Neural progenitor cell (in vitro differentiated cells): ENCODE data around the gene KCNC1. TPM values are rescaled to one million over a fixed set of nuclear protein-coding genes. Genes with fewer than 3 reads are reported as not detected.

Experiments
- DNase-seq: peaks from one replicate; pipeline ENCODE4 v3.0.0-alpha.2; 2016; ENCODE audit warnings: low spot score
- H2AFZ ChIP-seq: fragments of 200-600 bp; sonication (generic); replicated peaks from 2 replicates; pipeline ENCODE4 v1.6.1; 2016; ENCODE audit warnings: antibody characterized with exemption
- H3F3A ChIP-seq: fragments of 200-600 bp; sonication (generic); 2 replicates; pipeline ENCODE4 v1.6.1; 2016; ENCODE audit warnings: antibody characterized with exemption, low read depth
- H3K27ac ChIP-seq: fragments of 200-600 bp; sonication (generic); 2 replicates; pipeline ENCODE4 v1.5.1; 2016; ENCODE audit warnings: mild to moderate bottlenecking
- H3K27me3 ChIP-seq: fragments of 200-600 bp; sonication (generic); 2 replicates; pipeline ENCODE4 v1.6.1; 2016; ENCODE audit warnings: mild to moderate bottlenecking, moderate library complexity
- H3K36me3 ChIP-seq: fragments of 200-600 bp; sonication (generic); 2 replicates; pipeline ENCODE4 v1.5.1; 2016
- H3K4me1 ChIP-seq: fragments of 200-600 bp; sonication (generic); 2 replicates; pipeline ENCODE4 v1.6.1; 2016; ENCODE audit warnings: mixed run types
- H3K4me2 ChIP-seq: fragments of 200-600 bp; sonication (generic); 2 replicates; pipeline ENCODE4 v1.6.1; 2016
- H3K4me3 ChIP-seq: fragments of 200-600 bp; sonication (generic); 2 replicates; pipeline ENCODE4 v1.5.1; 2016
- H3K79me2 ChIP-seq: fragments of 200-600 bp; sonication (generic); 2 replicates; pipeline ENCODE4 v1.6.1; 2016; ENCODE audit warnings: low read depth
- H3K9ac ChIP-seq: fragments of 200-600 bp; sonication (generic); 2 replicates; pipeline ENCODE4 v1.6.1; 2016
- H3K9me3 ChIP-seq: fragments of 200-600 bp; sonication (generic); 2 replicates; pipeline ENCODE4 v1.5.1; 2016; ENCODE audit warnings: low read depth
- H4K20me1 ChIP-seq: fragments of 200-600 bp; sonication (generic); 2 replicates; pipeline ENCODE4 v1.6.1; 2016; ENCODE audit warnings: low read depth
- H3K27ac Mint-ChIP-seq: 3 replicates; pipeline ENCODE4 v1.8.0; 2021; ENCODE audit warnings: mixed read lengths
- H3K27me3 Mint-ChIP-seq: 2 replicates; pipeline ENCODE4 v1.8.0; 2022; ENCODE audit warnings: low read depth, mild to moderate bottlenecking, inconsistent platforms, moderate library complexity, mixed read lengths; ENCODE audit not compliant: insufficient read depth
- H3K36me3 Mint-ChIP-seq: 3 replicates; pipeline ENCODE4 v1.8.0; 2021; ENCODE audit warnings: mixed read lengths
- H3K4me1 Mint-ChIP-seq: 3 replicates; pipeline ENCODE4 v1.8.0; 2021; ENCODE audit warnings: mixed read lengths
- H3K4me3 Mint-ChIP-seq: 3 replicates; pipeline ENCODE4 v1.8.0; 2021; ENCODE audit warnings: mild to moderate bottlenecking, moderate library complexity, mixed read lengths
- H3K9me3 Mint-ChIP-seq: 3 replicates; pipeline ENCODE4 v1.8.0; 2020; ENCODE audit warnings: mixed read lengths
- CTCF ChIP-seq: fragments of 200-600 bp; sonication (generic); IDR thresholded peaks from 2 replicates; pipeline ENCODE4 v1.5.1; 2017; ENCODE audit warnings: antibody characterized with exemption, mild to moderate bottlenecking
- EZH2 ChIP-seq: fragments of 200-600 bp; sonication (generic); IDR thresholded peaks from 2 replicates; pipeline ENCODE4 v1.6.1; 2017; ENCODE audit warnings: antibody characterized with exemption, mild to moderate bottlenecking, moderate library complexity
- EZH2phosphoT487 ChIP-seq: fragments of 200-600 bp; sonication (generic); IDR thresholded peaks from 2 replicates; pipeline ENCODE4 v1.6.1; 2017; ENCODE audit warnings: antibody characterized with exemption
- total RNA-seq: library from RNA; depleted of rRNA; stranded (reverse); fragments of >200 nt; gene quantifications from 2 replicates; pipeline ENCODE4 v1.2.3, GENCODE V29; 2015; ENCODE audit warnings: low replicate concordance

The KCNC1 gene
- total RNA-seq, 1 donor from 2014 or later: 0.04 TPM

DNA sequence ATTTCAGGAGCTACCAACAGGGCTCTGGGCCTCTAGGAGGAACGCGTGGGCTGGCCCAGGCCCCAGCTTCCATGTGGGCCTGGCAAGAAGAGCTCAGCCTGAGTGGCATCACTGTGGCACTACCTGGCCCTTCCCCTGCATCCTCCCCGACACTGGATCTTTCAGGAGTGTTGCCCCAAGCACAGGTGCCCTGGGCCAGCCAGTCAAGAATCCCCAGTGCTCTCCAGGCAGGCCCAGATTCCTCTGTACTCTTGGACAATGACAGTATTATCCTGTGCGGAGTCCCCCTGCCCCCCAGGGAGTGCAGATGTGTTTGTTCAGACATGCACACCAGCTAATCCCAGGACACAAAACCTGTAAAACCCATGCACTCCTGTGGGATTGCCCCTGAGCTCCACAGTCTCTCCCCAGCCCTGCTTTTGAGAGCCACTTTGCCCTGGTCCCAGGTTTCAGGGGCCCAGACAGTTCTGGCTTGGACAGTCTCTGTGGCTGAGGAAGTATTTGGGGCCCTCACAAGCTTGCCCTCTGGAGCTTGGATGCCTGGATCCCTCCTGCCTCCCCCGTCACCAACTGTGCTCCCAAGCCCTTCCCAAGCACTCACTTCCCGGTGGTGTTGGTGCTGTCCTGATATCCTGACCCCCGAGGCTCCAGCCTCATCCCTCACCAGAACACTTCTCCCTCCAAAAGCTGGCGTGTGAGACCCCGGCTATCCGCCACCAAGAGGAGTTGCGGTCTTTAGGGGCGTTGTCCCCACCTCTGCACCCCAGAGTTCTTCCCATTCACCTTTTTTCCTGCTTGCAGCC is 39.9 kb downstream of the KCNC1 start:
- no peak overlapping the region for H3K4me3 Mint-ChIP-seq
- peaks cover 22% of the 10 kb centered on the region for H3K27me3 Mint-ChIP-seq
- peaks cover 30% of the 10 kb centered on the region for H3K4me1 ChIP-seq
- H2AFZ ChIP-seq: no peak overlapping the region
- H3K27me3 ChIP-seq: no peaks in the 10 kb centered on the region
- no peaks in the 10 kb centered on the region for H3K9me3 Mint-ChIP-seq
- H3K9ac ChIP-seq: no peak overlapping the region
- H4K20me1 ChIP-seq: no peaks in the 10 kb centered on the region
- no peak overlapping the region for H3K4me3 ChIP-seq
- peak; percentile 89 for DNase-seq
- no peaks in the 10 kb centered on the region for H3F3A ChIP-seq
- TF ChIP-seq EZH2phosphoT487 (peak; percentile 36), CTCF (no peak)
- no peaks in the 10 kb centered on the region for H3K79me2 ChIP-seq
- H3K36me3 Mint-ChIP-seq: peaks cover 14% of the 10 kb centered on the region
- peaks cover 32% of the 10 kb centered on the region for H3K4me1 Mint-ChIP-seq
- peak overlapping the region; percentile 20 for H3K27ac Mint-ChIP-seq
- H3K4me2 ChIP-seq: peak overlapping the region; percentile 47
- no peaks in the 10 kb centered on the region for H3K9me3 ChIP-seq
- H3K36me3 ChIP-seq: no peaks in the 10 kb centered on the region
- no peak overlapping the region for H3K27ac ChIP-seq

DNA sequence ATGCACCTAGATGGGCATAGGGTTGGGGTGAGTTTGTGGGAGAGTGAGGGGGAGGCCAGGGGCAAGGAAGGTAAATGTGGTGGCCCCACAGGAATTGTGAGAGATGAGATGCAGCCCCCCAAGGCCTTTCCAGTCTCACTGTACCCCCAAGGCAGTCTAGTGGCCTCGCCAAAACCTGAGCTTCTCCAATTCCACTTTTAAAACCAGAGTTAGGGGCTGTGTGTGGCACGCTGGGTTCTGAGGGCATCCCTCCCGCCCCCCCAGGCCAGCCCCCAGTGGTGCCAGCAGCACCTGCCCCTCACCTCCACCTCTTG is 40.4 kb downstream of the KCNC1 start:
- Histone ChIP-seq H4K20me1 (no peaks in the 10 kb centered on the region), H3K36me3 (no peaks in the 10 kb centered on the region), H3K9me3 (no peaks in the 10 kb centered on the region)

GRCh38 chr11:17775507-17776211 is 41.1 kb downstream of the KCNC1 start:
- no peaks in the 10 kb centered on the region for H3K27me3 ChIP-seq
- no peak overlapping the region for H3K27ac ChIP-seq
- no peak overlapping the region for H3K9ac ChIP-seq
- no peaks in the 10 kb centered on the region for H3K79me2 ChIP-seq
- Mint-ChIP-seq H3K4me3 (no peak overlapping the region), H3K27ac (no peak overlapping the region), H3K27me3 (peaks cover 25% of the 10 kb centered on the region), H3K36me3 (peaks cover 15% of the 10 kb centered on the region), H3K9me3 (no peaks in the 10 kb centered on the region), H3K4me1 (peaks cover 25% of the 10 kb centered on the region)
- no peak overlapping the region for H3K4me3 ChIP-seq
- H3K4me1 ChIP-seq: peaks cover 23% of the 10 kb centered on the region
- no peak for DNase-seq
- H3K36me3 ChIP-seq: no peaks in the 10 kb centered on the region
- H3F3A ChIP-seq: no peaks in the 10 kb centered on the region
- no peaks in the 10 kb centered on the region for H4K20me1 ChIP-seq
- TF ChIP-seq CTCF (no peak), EZH2 (no peak), EZH2phosphoT487 (no peak)
- no peak overlapping the region for H2AFZ ChIP-seq
- no peaks in the 10 kb centered on the region for H3K9me3 ChIP-seq
- H3K4me2 ChIP-seq: no peak overlapping the region

More for the DNA sequence above, 40.4 kb downstream of the KCNC1 start:
- H3F3A ChIP-seq: no peaks in the 10 kb centered on the region
- TF ChIP-seq EZH2phosphoT487 (no peak), EZH2 (no peak), CTCF (no peak)
- H3K27ac ChIP-seq: no peak overlapping the region
- no peaks in the 10 kb centered on the region for H3K79me2 ChIP-seq
- Mint-ChIP-seq H3K27ac (peak overlapping the region; percentile 20), H3K4me1 (peaks cover 28% of the 10 kb centered on the region), H3K9me3 (no peaks in the 10 kb centered on the region), H3K36me3 (peaks cover 14% of the 10 kb centered on the region), H3K4me3 (no peak overlapping the region), H3K27me3 (peaks cover 22% of the 10 kb centered on the region)
- H3K4me2 ChIP-seq: peak overlapping the region; percentile 47
- H3K27me3 ChIP-seq: no peaks in the 10 kb centered on the region
- no peak overlapping the region for H3K4me3 ChIP-seq
- no peak overlapping the region for H3K9ac ChIP-seq
- no peak overlapping the region for H2AFZ ChIP-seq
- H3K4me1 ChIP-seq: peaks cover 27% of the 10 kb centered on the region
- DNase-seq: no peak
